Measurements from ENCODE around the gene APOO.
"Not testable (repeated sequence)": the region's sequence is repeated elsewhere in the genome, so short reads cannot be mapped to it uniquely, and the experiment has no call there.

APOO gene

GRCh38 chrX:23901805-23902204 is 5.9 kb downstream of the APOO start:
- DNase-seq: no peak

DNA sequence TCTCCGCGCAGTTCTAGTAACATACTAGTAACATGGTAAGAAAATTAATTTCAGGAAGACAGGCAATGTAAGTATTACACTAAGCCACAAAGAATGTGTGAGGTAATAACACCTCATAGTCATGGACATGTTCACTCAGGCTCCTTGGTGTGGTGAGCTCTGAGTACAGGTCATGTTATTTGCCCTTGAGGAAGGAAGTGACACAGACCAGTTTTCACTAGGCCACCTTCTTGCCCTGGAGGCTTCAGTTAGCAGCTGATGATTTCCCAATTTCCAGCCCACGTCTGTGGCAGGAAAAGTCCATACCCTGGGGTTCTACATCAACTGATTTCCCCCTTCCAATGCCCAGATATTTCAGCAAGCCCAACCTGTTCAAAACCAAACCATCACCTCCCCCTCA is 6.7 kb downstream of the APOO start:
- DNase-seq: no peak

GRCh38 chrX:23900220-23900797 is 7.4 kb downstream of the APOO start:
- no peak for DNase-seq

DNA sequence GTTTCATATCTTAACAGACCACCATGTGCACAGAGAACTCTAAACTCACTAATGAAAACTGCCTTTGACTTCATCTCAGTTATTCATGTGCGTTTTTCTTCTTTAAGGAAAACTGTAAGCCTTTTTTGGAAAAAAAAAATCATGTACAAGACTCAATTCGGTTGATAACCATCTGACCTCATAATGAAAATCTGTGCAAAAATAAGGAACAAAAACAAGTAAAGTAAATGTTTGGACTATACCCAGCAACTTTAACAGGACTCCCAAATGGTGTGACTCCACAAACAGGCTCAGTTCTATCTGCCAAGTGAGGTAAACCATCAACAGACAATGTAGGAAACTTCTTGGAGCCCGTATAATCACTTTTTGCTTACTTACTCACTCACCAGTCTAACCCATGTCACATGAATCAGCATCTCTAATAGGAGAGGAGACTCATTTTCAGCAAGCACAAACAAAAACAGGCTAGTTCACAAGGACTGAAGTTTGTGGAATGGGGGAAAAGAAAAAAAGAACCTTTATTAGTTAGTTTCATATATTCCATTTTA is 9.3 kb downstream of the APOO start:
- no peak for DNase-seq

DNA sequence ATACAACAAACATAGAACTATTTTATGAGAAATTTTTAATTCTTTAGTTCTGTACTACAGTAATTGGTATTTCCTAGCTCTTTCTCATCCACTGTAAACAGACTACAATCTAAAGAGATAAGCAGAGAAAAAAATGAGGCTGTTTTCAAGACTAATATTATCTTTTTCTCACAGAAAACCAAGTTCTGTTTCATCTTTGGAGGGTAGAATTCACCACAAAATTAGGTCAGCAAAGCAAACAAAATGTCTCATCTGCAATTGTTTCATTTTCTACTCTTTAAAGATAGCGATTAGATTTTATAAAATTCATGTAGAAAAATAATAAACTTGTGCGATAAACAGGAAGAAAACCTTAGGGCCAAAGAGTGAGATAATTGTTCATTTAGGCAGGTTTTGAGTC is 10.8 kb downstream of the APOO start:
- no peak for DNase-seq

DNA sequence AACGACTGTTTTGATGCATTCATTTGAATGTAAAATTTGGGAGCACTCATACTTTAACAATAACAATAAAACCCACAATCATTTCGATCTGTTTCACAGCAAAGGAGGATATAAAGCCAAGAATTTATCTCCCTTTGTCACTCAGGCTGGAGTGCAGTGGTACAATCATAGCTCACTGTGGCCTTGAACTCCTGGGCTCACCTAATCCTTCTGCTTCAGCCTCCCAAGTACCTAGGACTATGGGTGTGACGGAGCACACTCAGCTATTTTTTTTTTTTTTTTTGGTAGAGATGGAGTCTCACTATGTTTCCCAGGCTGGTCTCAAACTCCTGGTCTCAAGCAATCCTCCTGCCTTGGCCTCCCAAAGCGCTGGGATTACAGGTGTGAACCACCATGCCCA is 11.2 kb downstream of the APOO start:
- DNase-seq: not testable (repeated sequence)

GRCh38 chrX:23894993-23895392 is 12.7 kb downstream of the APOO start:
- not testable (repeated sequence) for DNase-seq

DNA sequence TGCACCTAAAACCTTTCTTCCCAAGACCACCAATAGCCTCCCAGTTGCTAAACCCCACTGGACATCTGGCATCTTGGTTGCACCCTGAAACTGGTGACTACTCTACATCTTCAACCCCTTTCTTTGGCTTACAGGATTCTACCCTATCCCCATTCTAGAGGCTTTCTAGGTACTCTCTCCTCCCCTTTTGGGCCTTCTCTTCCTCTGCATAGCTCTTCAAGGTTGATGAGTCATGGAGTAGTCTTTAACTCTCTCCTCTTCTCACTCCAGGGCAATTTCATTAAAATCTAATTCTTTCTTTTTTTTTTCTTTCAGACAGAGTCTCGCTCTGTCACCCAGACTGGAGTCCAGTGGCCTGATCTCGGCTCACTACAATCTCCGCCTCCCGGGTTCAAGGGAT is 16.8 kb downstream of the APOO start:
- DNase-seq: no peak

DNA sequence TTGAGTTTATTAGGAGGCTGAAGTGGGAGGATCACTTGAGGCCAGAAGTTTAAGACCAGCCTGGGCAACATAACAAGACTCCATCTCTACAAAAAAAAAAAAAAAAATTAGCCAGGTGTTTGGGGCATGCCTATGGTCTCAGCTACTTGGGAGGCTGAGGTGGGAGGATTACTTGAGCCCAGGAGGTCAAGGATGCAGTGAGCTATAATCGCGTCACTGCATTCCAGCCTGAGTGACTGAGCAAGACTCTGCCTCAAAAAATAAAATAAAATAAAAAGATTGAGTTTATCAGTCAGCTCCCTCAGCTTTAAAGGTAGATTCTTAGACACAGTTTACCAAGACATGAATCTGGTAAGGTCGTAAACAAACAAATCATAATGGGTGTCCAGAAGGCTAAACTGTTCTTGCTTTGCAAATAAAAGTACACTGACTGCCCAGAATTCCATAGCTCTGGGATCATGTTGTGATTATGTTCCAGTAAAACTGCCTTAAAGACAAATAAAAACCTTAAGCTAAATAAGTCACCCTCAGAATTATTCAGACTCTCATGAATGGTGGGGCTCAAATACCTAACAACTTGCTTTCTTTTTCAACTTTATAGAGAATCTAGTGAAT is 18.7 kb downstream of the APOO start:
- no peak for DNase-seq

GRCh38 chrX:23887918-23888317 is 19.8 kb downstream of the APOO start:
- DNase-seq: no peak

GRCh38 chrX:23887451-23887850 is 20.3 kb downstream of the APOO start:
- DNase-seq: no peak

- no peak for DNase-seq
Measured at GRCh38 chrX:23885803-23886202, 21.9 kb downstream of the APOO start.

DNA sequence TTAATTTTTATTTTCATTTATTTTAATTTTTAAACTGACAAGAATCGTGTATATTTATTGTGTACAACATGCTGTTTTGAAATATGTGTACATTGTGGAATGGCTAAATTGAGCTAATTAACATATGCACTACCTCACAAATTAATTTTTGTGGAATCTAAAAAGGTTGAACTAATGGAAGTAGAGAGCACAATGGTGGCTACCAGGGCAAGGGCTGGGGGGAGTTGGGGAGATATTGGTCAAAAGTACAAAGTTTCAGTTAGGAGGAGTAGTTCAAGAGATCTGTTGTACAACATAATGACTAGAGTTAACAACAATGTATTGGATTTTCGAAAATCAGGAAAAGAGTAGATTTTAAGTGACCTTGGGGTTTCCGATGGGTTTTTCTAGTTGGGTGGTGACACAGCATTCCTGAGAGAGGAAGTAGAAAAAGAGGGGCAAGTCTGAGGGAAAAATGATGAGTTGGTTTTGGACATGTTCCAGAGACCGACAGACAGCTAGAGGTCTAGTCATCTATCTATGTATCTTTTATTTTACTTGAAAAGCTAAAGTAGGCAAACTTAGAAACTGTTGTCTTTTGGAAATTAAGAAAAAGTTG is 23.2 kb downstream of the APOO start:
- DNase-seq: no peak

DNA sequence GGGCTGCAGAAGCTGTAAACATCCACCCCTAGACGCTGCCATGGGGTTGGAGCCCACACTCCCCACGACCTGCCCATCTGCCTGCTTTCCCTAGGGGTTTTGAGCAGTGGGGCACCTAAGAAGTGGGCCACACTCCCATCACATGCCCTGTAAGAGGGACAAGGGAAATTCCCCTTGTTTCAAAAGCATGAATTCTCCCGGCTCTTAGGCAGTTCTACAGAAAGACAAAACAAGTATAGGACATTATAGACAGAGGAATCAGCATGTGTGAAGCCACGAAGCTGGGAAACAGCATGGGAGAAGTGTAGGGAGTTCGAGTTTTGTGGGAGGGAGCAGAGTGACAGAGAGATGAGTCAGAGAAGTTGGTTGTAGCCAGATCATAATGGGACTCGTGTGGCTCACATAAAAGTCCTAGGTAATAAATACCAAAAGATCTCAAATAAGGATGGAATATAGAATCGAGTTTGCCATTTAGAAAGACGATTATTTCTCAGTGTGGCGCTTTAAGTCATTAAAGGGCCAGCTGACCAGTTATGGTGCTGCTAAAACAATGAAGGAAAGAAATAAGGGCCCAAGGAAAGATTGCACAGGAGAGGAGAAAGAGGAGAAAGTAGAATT is 23.9 kb downstream of the APOO start:
- DNase-seq: peak; percentile 42

- DNase-seq: no peak
Measured at GRCh38 chrX:23879380-23880090, 28.2 kb downstream of the APOO start.

- no peak for DNase-seq
Measured at GRCh38 chrX:23871905-23872546, 35.7 kb downstream of the APOO start.

- no peak for DNase-seq
Measured at GRCh38 chrX:23870041-23870440, 37.7 kb downstream of the APOO start.

DNA sequence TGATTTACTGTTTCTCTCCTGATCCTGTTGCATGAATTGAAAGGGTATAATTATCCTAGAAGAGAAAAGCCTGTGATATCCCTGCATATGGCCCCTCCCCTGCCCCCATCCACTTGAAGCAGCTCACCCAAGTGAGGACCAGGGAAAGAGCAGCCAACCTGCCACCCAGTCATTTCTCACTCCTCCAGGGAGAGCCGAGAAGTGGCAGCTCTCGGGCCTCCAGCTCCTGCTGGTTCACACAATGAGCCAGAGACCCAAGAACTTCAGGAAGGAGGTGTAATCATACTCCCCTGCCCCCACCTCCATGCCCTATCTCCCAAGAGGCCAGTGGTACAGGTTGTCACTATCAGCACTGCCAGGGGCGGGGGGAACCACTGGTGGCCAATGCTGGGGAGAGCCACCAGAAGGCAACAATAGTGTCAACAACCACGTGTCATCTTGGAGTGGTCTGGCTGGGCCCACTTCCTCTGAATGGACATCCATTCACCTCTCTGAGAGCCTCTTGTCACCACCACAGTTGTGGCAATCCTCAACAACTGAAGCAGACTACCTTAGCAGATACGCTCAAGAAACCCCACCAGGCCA is 42.9 kb downstream of the APOO start:
- no peak for DNase-seq

- not testable (repeated sequence) for DNase-seq
Measured at GRCh38 chrX:23861952-23862351, 45.8 kb downstream of the APOO start.

DNA sequence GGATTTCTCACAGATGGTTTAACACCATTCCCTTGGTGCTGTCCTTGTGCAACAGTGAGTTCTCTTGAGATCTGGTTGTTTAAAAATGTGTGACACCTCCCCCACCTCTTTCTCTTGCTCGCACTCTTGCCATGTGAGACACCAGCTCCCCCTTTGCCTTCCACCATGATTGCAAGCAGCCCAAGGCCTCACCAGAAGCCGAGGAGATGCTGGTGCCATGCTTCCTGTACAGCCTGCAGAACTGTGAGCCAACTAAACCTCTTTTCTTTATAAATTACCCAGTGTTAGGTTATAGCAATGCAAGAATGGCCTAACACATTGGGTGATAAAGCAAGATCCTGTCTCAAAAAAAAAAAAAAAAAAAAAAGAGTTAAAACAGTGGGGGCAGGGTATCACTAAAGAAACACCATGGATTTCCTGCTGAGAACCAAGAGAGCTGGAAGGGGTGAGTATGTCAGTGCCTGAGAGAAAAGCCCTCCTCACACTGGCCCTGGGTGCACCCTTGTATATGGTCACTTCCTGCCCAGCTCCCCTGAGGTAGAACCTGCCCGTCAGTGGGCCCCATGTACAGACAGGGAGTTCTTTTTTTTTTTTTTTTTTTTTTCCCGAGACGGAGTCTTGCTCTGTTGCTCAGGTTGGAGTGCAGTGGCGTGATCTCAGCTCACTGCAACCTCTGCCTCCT is 46.4 kb downstream of the APOO start:
- DNase-seq: no peak

DNA sequence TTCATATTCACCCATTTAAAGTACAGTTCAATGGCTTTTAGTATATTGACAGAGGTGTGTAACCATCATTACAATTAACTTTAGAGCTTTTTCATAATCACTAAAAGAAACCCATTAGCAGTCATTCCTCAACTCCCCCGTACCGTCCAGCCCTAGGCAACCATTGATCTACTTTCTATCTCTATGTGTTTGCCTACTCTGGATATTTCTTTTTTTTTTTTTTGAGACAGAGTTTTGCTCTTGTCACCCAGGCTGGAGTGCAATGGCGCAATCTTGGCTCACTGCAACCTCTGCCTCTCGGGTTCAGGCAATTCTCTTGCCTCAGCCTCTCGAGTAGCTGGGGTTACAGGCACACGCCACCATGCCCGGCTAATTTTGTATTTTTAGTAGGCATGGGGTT is 48.5 kb downstream of the APOO start:
- DNase-seq: not testable (repeated sequence)

- no peak for DNase-seq
Measured at GRCh38 chrX:23857935-23858334, 49.8 kb downstream of the APOO start.

Measured in activated CD8-positive, alpha-beta memory T cell treated with anti-CD3 and anti-CD28 coated beads for 24 hours (primary cell).